GM18861 (cell line): ENCODE results near the gene CASD1.
A peak's percentile ranks its signal among the peaks of the same experiment; 100 is the strongest.

Source experiments
- ATAC-seq: cut with Tn5 transposase; IDR thresholded peaks from one replicate; pipeline ENCODE4 v1.9.1; 2021; ENCODE audit not compliant: unreplicated experiment

CASD1 gene

GRCh38 chr7:94509264-94509886, at the start of gene CASD1:
Gene CASD1 (plus strand): TSS chr7:94509809. CDS start chr7:94510085, 276 bp downstream.
- ATAC-seq: peak; percentile 44

- no peak for ATAC-seq
These were observed 43.1 kb upstream of the CASD1 start for GRCh38 chr7:94466516-94466915.

- ATAC-seq: no peak
These were observed 38.0 kb upstream of the CASD1 start for GRCh38 chr7:94471604-94472003.

- no peak for ATAC-seq
These were observed 37.0 kb upstream of the CASD1 start for GRCh38 chr7:94472608-94473007.

- ATAC-seq: no peak
These were observed 33.3 kb upstream of the CASD1 start for GRCh38 chr7:94476251-94476840.

GRCh38 chr7:94477878-94478277, 31.7 kb upstream of the CASD1 start:
- ATAC-seq: no peak

GRCh38 chr7:94478648-94479214, 30.9 kb upstream of the CASD1 start:
- ATAC-seq: no peak

- no peak for ATAC-seq
These were observed 28.3 kb upstream of the CASD1 start for GRCh38 chr7:94481279-94481678.

GRCh38 chr7:94482796-94483195, 26.8 kb upstream of the CASD1 start:
- no peak for ATAC-seq

GRCh38 chr7:94483843-94484242, 25.8 kb upstream of the CASD1 start:
- ATAC-seq: no peak

- ATAC-seq: no peak
These were observed 23.4 kb upstream of the CASD1 start for GRCh38 chr7:94486216-94486615.

GRCh38 chr7:94491410-94491809, 18.2 kb upstream of the CASD1 start:
- no peak for ATAC-seq

GRCh38 chr7:94492601-94493000, 17.0 kb upstream of the CASD1 start:
- ATAC-seq: peak; percentile 99

GRCh38 chr7:94497874-94498670, 11.5 kb upstream of the CASD1 start:
- ATAC-seq: no peak

- no peak for ATAC-seq
These were observed 10.7 kb upstream of the CASD1 start for GRCh38 chr7:94498918-94499317.

- no peak for ATAC-seq
These were observed 2.1 kb upstream of the CASD1 start for GRCh38 chr7:94507462-94507861.

GRCh38 chr7:94507962-94508361, 1.6 kb upstream of the CASD1 start:
- no peak for ATAC-seq

- ATAC-seq: peak; percentile 70
These were observed 425 bp downstream of the CASD1 start for GRCh38 chr7:94509887-94510581.

GRCh38 chr7:94510582-94511496, 1.2 kb downstream of the CASD1 start:
- ATAC-seq: peak; percentile 3

GRCh38 chr7:94511718-94512117, 2.1 kb downstream of the CASD1 start:
- no peak for ATAC-seq
